Type B pancreatic cell (in vitro differentiated cells): ENCODE measurements around the gene RTTN. TPM values are rescaled to one million over a fixed set of nuclear protein-coding genes. Genes with fewer than 3 reads are reported as not detected.

Experiments
- DNase-seq: peaks from one replicate; pipeline ENCODE4 v3.0.0; 2021; ENCODE audit warnings: mixed read lengths; ENCODE audit not compliant: unreplicated experiment; ENCODE audit errors: extremely low spot score
- H3K27ac Mint-ChIP-seq: 2 replicates; pipeline ENCODE4 v1.8.0; 2021; ENCODE audit warnings: mild to moderate bottlenecking, mixed read lengths
- H3K27me3 Mint-ChIP-seq: 2 replicates; pipeline ENCODE4 v1.8.0; 2021; ENCODE audit warnings: mixed read lengths
- H3K36me3 Mint-ChIP-seq: 2 replicates; pipeline ENCODE4 v1.8.0; 2021; ENCODE audit warnings: mixed read lengths
- H3K4me1 Mint-ChIP-seq: one replicate; pipeline ENCODE4 v1.8.0; 2021; ENCODE audit warnings: mixed read lengths; ENCODE audit not compliant: unreplicated experiment
- H3K4me3 Mint-ChIP-seq: 2 replicates; pipeline ENCODE4 v1.8.0; 2021; ENCODE audit warnings: mild to moderate bottlenecking, mixed read lengths
- H3K9me3 Mint-ChIP-seq: 2 replicates; pipeline ENCODE4 v1.8.0; 2021; ENCODE audit warnings: mixed read lengths
- total RNA-seq: library from RNA; stranded (reverse); gene quantifications from 2 replicates; pipeline ENCODE4 v1.2.1, GENCODE V29; 2021; ENCODE audit warnings: low replicate concordance
- TF ChIP-seq, protein P1 (sequence below): fragments of 200-600 bp; sonication (generic); conservative IDR thresholded peaks from 2 replicates; pipeline ENCODE4 v1.5.0; 2021; ENCODE audit warnings: antibody characterized with exemption, mild to moderate bottlenecking

RTTN gene
- total RNA-seq, 1 donor from 2014 or later: 29.3 TPM

DNA sequence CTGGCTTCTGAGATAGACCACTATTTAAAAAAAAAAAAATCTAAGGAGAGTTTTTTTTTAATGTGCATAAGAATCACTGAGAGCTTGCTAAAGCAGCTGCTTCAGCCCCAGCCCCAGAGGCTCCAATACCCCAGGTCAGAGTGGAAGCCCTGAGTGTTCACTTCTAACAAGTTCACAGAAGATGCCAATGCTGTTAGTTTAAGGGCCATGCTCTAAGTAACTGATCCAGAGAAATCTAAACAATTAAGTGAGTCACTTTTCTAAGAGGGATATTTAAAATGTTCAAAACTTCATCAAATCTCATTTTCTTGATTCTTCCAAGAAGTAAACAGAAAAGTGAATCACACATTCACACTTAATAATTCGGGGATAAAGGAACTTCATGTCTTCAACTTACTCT is 131.4 kb downstream of the RTTN start:
- Mint-ChIP-seq H3K4me3 (no peak overlapping the region), H3K27me3 (no peaks in the 10 kb centered on the region), H3K27ac (no peak overlapping the region), H3K9me3 (no peaks in the 10 kb centered on the region), H3K36me3 (no peaks in the 10 kb centered on the region), H3K4me1 (no peaks in the 10 kb centered on the region)
- DNase-seq: no peak
- TF ChIP-seq, protein P1, sequence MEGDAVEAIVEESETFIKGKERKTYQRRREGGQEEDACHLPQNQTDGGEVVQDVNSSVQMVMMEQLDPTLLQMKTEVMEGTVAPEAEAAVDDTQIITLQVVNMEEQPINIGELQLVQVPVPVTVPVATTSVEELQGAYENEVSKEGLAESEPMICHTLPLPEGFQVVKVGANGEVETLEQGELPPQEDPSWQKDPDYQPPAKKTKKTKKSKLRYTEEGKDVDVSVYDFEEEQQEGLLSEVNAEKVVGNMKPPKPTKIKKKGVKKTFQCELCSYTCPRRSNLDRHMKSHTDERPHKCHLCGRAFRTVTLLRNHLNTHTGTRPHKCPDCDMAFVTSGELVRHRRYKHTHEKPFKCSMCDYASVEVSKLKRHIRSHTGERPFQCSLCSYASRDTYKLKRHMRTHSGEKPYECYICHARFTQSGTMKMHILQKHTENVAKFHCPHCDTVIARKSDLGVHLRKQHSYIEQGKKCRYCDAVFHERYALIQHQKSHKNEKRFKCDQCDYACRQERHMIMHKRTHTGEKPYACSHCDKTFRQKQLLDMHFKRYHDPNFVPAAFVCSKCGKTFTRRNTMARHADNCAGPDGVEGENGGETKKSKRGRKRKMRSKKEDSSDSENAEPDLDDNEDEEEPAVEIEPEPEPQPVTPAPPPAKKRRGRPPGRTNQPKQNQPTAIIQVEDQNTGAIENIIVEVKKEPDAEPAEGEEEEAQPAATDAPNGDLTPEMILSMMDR: no peak

DNA sequence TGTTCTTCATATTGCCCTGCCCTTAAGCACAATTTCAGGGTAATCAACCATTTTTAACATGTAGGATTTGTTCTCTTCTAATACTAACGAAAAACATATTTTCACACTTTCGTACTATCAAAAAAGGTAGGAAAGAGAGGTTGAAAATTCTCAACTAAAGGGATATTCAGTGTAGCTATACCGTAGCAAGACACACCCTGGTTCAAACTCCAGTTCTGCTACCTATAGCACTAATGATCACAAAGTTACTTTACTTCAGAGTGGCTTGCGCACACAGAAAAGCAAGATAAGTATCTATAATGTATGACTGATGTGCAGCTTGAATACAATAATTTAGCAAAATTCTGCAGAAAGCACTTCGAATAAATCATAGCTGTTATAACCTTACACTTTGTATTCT is 132.1 kb downstream of the RTTN start:
- no peaks in the 10 kb centered on the region for H3K4me1 Mint-ChIP-seq
- no peak for DNase-seq
- no peak overlapping the region for H3K27ac Mint-ChIP-seq
- no peaks in the 10 kb centered on the region for H3K36me3 Mint-ChIP-seq
- TF ChIP-seq, protein P1: no peak
- no peak overlapping the region for H3K4me3 Mint-ChIP-seq
- no peaks in the 10 kb centered on the region for H3K9me3 Mint-ChIP-seq
- no peaks in the 10 kb centered on the region for H3K27me3 Mint-ChIP-seq

DNA sequence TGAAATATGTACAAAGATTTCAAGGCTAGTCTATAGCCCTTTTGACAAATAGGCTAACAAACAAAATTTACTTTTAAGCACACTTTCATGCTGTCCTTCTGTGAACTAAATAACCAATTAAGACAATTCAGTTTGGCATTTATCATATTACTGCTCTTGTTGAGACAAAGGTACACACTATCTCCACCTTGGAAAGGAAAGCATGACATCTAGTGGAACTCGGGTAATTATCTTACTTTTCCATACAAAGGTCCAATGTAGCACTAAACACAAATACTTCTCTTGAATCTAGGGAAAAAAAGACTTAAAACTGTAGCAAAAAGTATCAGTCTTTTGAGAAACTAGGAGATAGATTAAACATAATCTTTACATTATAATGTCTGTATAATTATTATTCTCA is 132.8 kb downstream of the RTTN start:
- Mint-ChIP-seq H3K36me3 (no peaks in the 10 kb centered on the region), H3K4me3 (no peak overlapping the region), H3K27ac (no peak overlapping the region), H3K27me3 (no peaks in the 10 kb centered on the region), H3K9me3 (no peaks in the 10 kb centered on the region), H3K4me1 (no peaks in the 10 kb centered on the region)
- TF ChIP-seq, protein P1: peak; percentile 32
- no peak for DNase-seq

DNA sequence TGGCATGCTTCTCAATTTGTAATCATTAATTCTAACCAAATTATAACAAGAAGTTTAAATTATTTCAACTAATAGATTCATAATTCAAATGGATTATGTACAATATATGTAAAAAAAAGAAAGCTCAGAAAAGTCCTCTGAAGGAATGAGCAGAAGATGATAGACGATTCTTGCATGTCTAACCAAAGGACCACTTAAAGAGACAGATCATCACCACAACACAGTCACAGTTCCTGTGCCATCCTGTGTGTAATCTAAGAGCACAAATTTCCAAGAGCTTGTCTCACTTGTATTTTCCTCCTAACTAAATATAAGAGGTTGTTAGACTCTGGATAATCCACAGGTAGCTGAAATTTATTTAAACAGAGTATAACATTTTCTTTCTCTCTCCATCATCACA is 135.5 kb downstream of the RTTN start:
- TF ChIP-seq, protein P1: no peak
- H3K4me3 Mint-ChIP-seq: no peak overlapping the region

DNA sequence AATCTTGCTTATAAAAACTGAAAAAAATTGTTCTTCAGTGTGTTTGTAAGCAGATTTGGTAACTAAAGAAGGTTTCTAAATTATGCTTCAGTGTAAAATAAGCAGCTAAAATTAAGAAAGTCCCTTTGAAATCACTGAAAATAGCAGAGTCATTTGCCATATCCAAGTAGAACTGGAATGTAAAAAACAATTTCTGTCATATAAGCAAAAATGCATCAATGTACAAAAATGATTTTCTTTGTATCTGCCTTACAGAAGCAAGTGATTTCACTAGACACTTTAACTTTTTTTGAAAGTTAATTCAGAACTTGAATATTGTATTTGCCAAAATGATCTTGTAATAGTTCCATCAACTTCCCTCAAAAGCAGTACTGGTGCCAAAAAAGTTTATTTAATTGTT is 136.1 kb downstream of the RTTN start:
- Mint-ChIP-seq H3K4me1 (no peaks in the 10 kb centered on the region), H3K27me3 (no peaks in the 10 kb centered on the region), H3K9me3 (no peaks in the 10 kb centered on the region), H3K4me3 (no peak overlapping the region), H3K27ac (no peak overlapping the region), H3K36me3 (peaks cover 4% of the 10 kb centered on the region)
- TF ChIP-seq, protein P1: no peak
- DNase-seq: no peak

More for the DNA sequence above, 135.5 kb downstream of the RTTN start:
- no peak overlapping the region for H3K27ac Mint-ChIP-seq
- H3K27me3 Mint-ChIP-seq: no peaks in the 10 kb centered on the region
- no peaks in the 10 kb centered on the region for H3K4me1 Mint-ChIP-seq
- no peak for DNase-seq
- H3K36me3 Mint-ChIP-seq: peaks cover 4% of the 10 kb centered on the region
- no peaks in the 10 kb centered on the region for H3K9me3 Mint-ChIP-seq

DNA sequence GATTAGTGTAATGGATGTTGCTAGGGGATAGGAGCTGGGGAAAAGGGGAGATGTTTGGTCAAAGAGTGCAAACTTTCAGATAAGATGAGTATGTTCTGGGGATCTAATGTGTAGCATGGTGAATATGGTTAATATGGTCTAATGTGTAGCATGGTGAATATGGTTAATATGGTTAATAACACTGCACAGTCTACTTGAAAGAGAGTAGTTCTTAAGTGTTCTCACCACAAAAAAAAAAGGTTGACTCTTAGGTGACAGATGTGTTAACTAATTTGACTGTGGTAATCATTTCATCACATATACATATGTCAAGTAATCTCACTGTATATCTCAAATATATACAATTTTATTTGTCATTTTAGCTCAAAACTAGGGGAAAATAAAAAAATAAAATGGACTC is 136.5 kb downstream of the RTTN start:
- Mint-ChIP-seq H3K4me1 (no peaks in the 10 kb centered on the region), H3K9me3 (no peaks in the 10 kb centered on the region), H3K27me3 (no peaks in the 10 kb centered on the region), H3K4me3 (no peak overlapping the region), H3K27ac (no peak overlapping the region), H3K36me3 (peaks cover 4% of the 10 kb centered on the region)
- TF ChIP-seq, protein P1: no peak
- DNase-seq: no peak
